H9 (cell line): ENCODE measurements around the gene LINS1. TPM values are rescaled to one million over a fixed set of nuclear protein-coding genes. Genes with fewer than 3 reads are reported as not detected.

Experiments used
- DNase-seq: peaks from one replicate; pipeline ENCODE4 v3.0.0-alpha.2; 2017
- H2AFZ ChIP-seq: one replicate; pipeline ENCODE4 v1.6.1; 2013; ENCODE audit warnings: mild to moderate bottlenecking, low read length, control low read depth, moderate library complexity
- H2AK5ac ChIP-seq: 2 replicates; pipeline ENCODE4 v1.6.1; 2013; ENCODE audit warnings: low read length, control low read depth, mixed read lengths; ENCODE audit not compliant: insufficient read length
- H2BK120ac ChIP-seq: one replicate; pipeline ENCODE4 v1.6.1; 2013; ENCODE audit warnings: low read depth, mild to moderate bottlenecking, low read length, control low read depth, inconsistent platforms; ENCODE audit not compliant: poor library complexity, severe bottlenecking
- H2BK12ac ChIP-seq: 2 replicates; pipeline ENCODE4 v1.6.1; 2013; ENCODE audit warnings: low read length, control low read depth, mixed read lengths, low read depth; ENCODE audit not compliant: insufficient read length
- H2BK15ac ChIP-seq: 2 replicates; pipeline ENCODE4 v1.6.1; 2013; ENCODE audit warnings: low read depth, low read length, control low read depth
- H2BK20ac ChIP-seq: one replicate; pipeline ENCODE4 v1.6.1; 2013; ENCODE audit warnings: low read depth, mild to moderate bottlenecking, low read length, control low read depth, inconsistent platforms; ENCODE audit not compliant: poor library complexity, severe bottlenecking
- H2BK5ac ChIP-seq: 2 replicates; pipeline ENCODE4 v1.6.1; 2013; ENCODE audit warnings: low read length, control low read depth, mixed read lengths; ENCODE audit not compliant: insufficient read length
- H3K14ac ChIP-seq: 2 replicates; pipeline ENCODE4 v1.6.1; 2013; ENCODE audit warnings: low read length, control low read depth; ENCODE audit not compliant: insufficient read depth
- H3K18ac ChIP-seq: 2 replicates; pipeline ENCODE4 v1.6.1; 2013; ENCODE audit warnings: low read depth, mild to moderate bottlenecking, mixed read lengths, low read length, control low read depth; ENCODE audit not compliant: insufficient read length
- H3K23ac ChIP-seq: 2 replicates; pipeline ENCODE4 v1.6.1; 2013; ENCODE audit warnings: low read length, control low read depth, mixed read lengths, low read depth; ENCODE audit not compliant: insufficient read length
- H3K23me2 ChIP-seq: 2 replicates; pipeline ENCODE4 v1.6.1; 2013; ENCODE audit warnings: low read depth, mild to moderate bottlenecking, mixed read lengths, low read length, control low read depth; ENCODE audit not compliant: insufficient read length, poor library complexity, severe bottlenecking
- H3K27ac ChIP-seq: 2 replicates; pipeline ENCODE4 v1.5.1; 2013; ENCODE audit warnings: low read length, control low read depth, mixed read lengths, low read depth; ENCODE audit not compliant: insufficient read length
- H3K27me3 ChIP-seq: 2 replicates; pipeline ENCODE4 v1.6.1; 2013; ENCODE audit warnings: low read length, control low read depth, inconsistent platforms; ENCODE audit not compliant: insufficient read depth
- H3K4ac ChIP-seq: 2 replicates; pipeline ENCODE4 v1.6.1; 2013; ENCODE audit warnings: low read depth, mild to moderate bottlenecking, control low read depth, inconsistent platforms, low read length, moderate library complexity
- H3K4me1 ChIP-seq: 2 replicates; pipeline ENCODE4 v1.6.1; 2013; ENCODE audit warnings: low read length, control low read depth, inconsistent platforms; ENCODE audit not compliant: insufficient read depth
- H3K4me2 ChIP-seq: 2 replicates; pipeline ENCODE4 v1.6.1; 2013; ENCODE audit warnings: low read length, control low read depth, mixed read lengths; ENCODE audit not compliant: insufficient read length, insufficient read depth
- H3K56ac ChIP-seq: 2 replicates; pipeline ENCODE4 v1.6.1; 2013; ENCODE audit warnings: low read depth, mild to moderate bottlenecking, mixed read lengths, low read length, control low read depth; ENCODE audit not compliant: insufficient read length
- H3K79me1 ChIP-seq: 2 replicates; pipeline ENCODE4 v1.6.1; 2013; ENCODE audit warnings: low read depth, mild to moderate bottlenecking, moderate library complexity, low read length, control low read depth, inconsistent platforms; ENCODE audit not compliant: insufficient read depth, poor library complexity, severe bottlenecking
- H3K79me2 ChIP-seq: 2 replicates; pipeline ENCODE4 v1.6.1; 2013; ENCODE audit warnings: low read length, control low read depth, inconsistent platforms; ENCODE audit not compliant: insufficient read depth
- H3K9ac ChIP-seq: 2 replicates; pipeline ENCODE4 v1.6.1; 2013; ENCODE audit warnings: low read length, control low read depth, mixed read lengths; ENCODE audit not compliant: insufficient read length; ENCODE audit errors: extremely low read depth
- H3K9me3 ChIP-seq: one replicate; pipeline ENCODE4 v1.6.1; 2013; ENCODE audit warnings: low read depth, low read length, inconsistent platforms; ENCODE audit not compliant: control insufficient read depth
- H3T11ph ChIP-seq: one replicate; pipeline ENCODE4 v1.6.1; 2013; ENCODE audit warnings: mild to moderate bottlenecking, low read length, control low read depth, inconsistent platforms
- H4K20me1 ChIP-seq: one replicate; pipeline ENCODE4 v1.6.1; 2013; ENCODE audit not compliant: control insufficient read depth, insufficient read length, insufficient read depth
- H4K5ac ChIP-seq: 2 replicates; pipeline ENCODE4 v1.6.1; 2013; ENCODE audit warnings: low read depth, mild to moderate bottlenecking, mixed read lengths, low read length, control low read depth; ENCODE audit not compliant: insufficient read length
- H4K8ac ChIP-seq: replicated peaks from 2 replicates; pipeline ENCODE4 v1.6.1; 2013; ENCODE audit warnings: low read length, control low read depth, mixed read lengths, low read depth; ENCODE audit not compliant: insufficient read length
- H4K91ac ChIP-seq: 2 replicates; pipeline ENCODE4 v1.6.1; 2013; ENCODE audit warnings: low read depth, mild to moderate bottlenecking, moderate library complexity, mixed read lengths, low read length, control low read depth; ENCODE audit not compliant: insufficient read length
- H3K27ac Mint-ChIP-seq, 3 experiments: 2 replicates in 2 of 3; 3 replicates in 1 of 3; pipeline ENCODE4 v1.8.0; 2020 to 2021; ENCODE audit warnings: mixed read lengths in 3 of 3, mild to moderate bottlenecking in 1 of 3, moderate library complexity in 1 of 3
- H3K27me3 Mint-ChIP-seq: 2 replicates; pipeline ENCODE4 v1.8.0; 2021; ENCODE audit warnings: low read depth, mild to moderate bottlenecking, moderate library complexity, mixed read lengths
- H3K36me3 Mint-ChIP-seq, 3 experiments: 2 replicates in 2 of 3; 3 replicates in 1 of 3; pipeline ENCODE4 v1.8.0; 2020 to 2021; ENCODE audit warnings: low read depth in 3 of 3, mixed read lengths in 3 of 3; ENCODE audit not compliant: insufficient read depth in 1 of 3
- H3K4me1 Mint-ChIP-seq, 2 experiments: 2 replicates each; pipeline ENCODE4 v1.8.0; 2020; ENCODE audit warnings: mixed read lengths in 2 of 2
- H3K4me3 Mint-ChIP-seq, 2 experiments: 2 replicates in 1 of 2; 3 replicates in 1 of 2; pipeline ENCODE4 v1.8.0; 2020 to 2021; ENCODE audit warnings: mild to moderate bottlenecking in 2 of 2, mixed read lengths in 2 of 2, moderate library complexity in 1 of 2
- H3K9me3 Mint-ChIP-seq, 2 experiments: 2 replicates in 1 of 2; 3 replicates in 1 of 2; pipeline ENCODE4 v1.8.0; 2020; ENCODE audit warnings: mild to moderate bottlenecking in 2 of 2, mixed read lengths in 2 of 2, moderate library complexity in 1 of 2
- WGBS: extraction: QIAGEN DNeasy Blood & Tissue Kit; methylation state at CpG from one replicate; pipeline ENCODE4 v1.1.7; 2013; ENCODE audit warnings: missing lambda C conversion rate, low lambda C conversion rate, mixed read lengths; ENCODE audit not compliant: insufficient read length; ENCODE audit errors: extremely low coverage; 5-methylcytosine and 5-hydroxymethylcytosine counted together
- total RNA-seq: library from RNA; stranded (reverse); gene quantifications from 2 replicates; pipeline ENCODE4 v1.2.1, GENCODE V29; 2021
- TF ChIP-seq, protein P1 (sequence below): fragments of 200-600 bp; sonication (generic); conservative IDR thresholded peaks from 3 replicates; pipeline ENCODE4 v1.8.0; 2021; ENCODE audit warnings: antibody characterized with exemption, mild to moderate bottlenecking

Gene LINS1
- total RNA-seq, 1 experiment from 2014 or later: 8.8 TPM

DNA sequence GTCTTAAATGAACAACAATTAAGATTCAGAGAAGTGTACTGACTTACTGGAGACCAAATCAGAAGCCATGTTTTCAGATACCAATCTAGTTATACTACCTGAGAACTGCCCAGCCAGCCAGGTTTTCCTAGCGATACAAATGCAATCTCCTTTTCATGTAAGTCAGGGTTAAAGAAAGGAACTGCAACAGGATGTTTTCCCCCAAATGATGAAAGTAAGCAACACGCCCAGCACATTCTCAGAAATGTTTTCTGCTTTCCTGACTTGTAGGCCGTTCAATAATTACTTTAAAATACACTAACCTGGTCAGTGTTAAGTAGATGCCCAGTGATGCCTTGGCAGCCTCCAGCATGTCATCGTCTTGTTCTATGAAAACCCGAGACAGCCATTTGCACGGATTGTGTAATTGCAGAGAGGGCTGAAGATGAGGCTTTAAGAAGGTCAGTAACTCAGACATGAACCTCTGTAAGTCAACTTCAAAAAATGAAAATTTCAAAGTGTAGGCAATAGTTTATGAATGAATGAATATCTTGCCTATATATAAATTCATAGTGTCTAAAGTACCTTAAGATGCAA is 30.3 kb downstream of the LINS1 start:
- DNase-seq: no peak
- Mint-ChIP-seq H3K4me3 (no peak overlapping the region), H3K9me3 (no peaks in the 10 kb centered on the region), H3K36me3 (peaks cover 4 to 16% (median 5%) of the 10 kb centered on the region in 3 experiments; a peak in 4 of 7 replicates), H3K4me1 (no peaks in the 10 kb centered on the region), H3K27ac (peak overlapping the region in 1 of 3 experiments; percentile 44; a peak in 1 of 7 replicates), H3K27me3 (no peaks in the 10 kb centered on the region)
- WGBS: no CpG with 5 or more reads among the region's 6 CpGs
- Histone ChIP-seq H2BK5ac (no peak overlapping the region), H4K8ac (no peak overlapping the region), H2BK120ac (no peak overlapping the region), H3K14ac (no peak overlapping the region), H3K27me3 (no peaks in the 10 kb centered on the region), H3K18ac (no peak overlapping the region), H2BK12ac (no peak overlapping the region), H3K4me2 (no peak overlapping the region), H4K5ac (no peak overlapping the region), H3K27ac (no peak overlapping the region), H2BK15ac (no peak overlapping the region), H2AFZ (no peak overlapping the region), H3K9me3 (no peaks in the 10 kb centered on the region), H3T11ph (no peak overlapping the region), H3K79me2 (no peaks in the 10 kb centered on the region), H3K79me1 (no peaks in the 10 kb centered on the region), H3K23me2 (no peaks in the 10 kb centered on the region), H2AK5ac (no peak overlapping the region), H3K23ac (no peak overlapping the region), H4K91ac (no peak overlapping the region), H4K20me1 (no peaks in the 10 kb centered on the region), H3K4me1 (no peaks in the 10 kb centered on the region), H2BK20ac (no peak overlapping the region), H3K9ac (no peak overlapping the region), H3K56ac (no peak overlapping the region), H3K4ac (no peak overlapping the region)
- TF ChIP-seq, protein P1, sequence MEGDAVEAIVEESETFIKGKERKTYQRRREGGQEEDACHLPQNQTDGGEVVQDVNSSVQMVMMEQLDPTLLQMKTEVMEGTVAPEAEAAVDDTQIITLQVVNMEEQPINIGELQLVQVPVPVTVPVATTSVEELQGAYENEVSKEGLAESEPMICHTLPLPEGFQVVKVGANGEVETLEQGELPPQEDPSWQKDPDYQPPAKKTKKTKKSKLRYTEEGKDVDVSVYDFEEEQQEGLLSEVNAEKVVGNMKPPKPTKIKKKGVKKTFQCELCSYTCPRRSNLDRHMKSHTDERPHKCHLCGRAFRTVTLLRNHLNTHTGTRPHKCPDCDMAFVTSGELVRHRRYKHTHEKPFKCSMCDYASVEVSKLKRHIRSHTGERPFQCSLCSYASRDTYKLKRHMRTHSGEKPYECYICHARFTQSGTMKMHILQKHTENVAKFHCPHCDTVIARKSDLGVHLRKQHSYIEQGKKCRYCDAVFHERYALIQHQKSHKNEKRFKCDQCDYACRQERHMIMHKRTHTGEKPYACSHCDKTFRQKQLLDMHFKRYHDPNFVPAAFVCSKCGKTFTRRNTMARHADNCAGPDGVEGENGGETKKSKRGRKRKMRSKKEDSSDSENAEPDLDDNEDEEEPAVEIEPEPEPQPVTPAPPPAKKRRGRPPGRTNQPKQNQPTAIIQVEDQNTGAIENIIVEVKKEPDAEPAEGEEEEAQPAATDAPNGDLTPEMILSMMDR: no peak
